ENCODE results near the gene LYG2.
"Not testable (repeated sequence)": the region's sequence is repeated elsewhere in the genome, so short reads cannot be mapped to it uniquely, and the experiment has no call there.

The LYG2 gene, protein sequence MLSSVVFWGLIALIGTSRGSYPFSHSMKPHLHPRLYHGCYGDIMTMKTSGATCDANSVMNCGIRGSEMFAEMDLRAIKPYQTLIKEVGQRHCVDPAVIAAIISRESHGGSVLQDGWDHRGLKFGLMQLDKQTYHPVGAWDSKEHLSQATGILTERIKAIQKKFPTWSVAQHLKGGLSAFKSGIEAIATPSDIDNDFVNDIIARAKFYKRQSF

DNA sequence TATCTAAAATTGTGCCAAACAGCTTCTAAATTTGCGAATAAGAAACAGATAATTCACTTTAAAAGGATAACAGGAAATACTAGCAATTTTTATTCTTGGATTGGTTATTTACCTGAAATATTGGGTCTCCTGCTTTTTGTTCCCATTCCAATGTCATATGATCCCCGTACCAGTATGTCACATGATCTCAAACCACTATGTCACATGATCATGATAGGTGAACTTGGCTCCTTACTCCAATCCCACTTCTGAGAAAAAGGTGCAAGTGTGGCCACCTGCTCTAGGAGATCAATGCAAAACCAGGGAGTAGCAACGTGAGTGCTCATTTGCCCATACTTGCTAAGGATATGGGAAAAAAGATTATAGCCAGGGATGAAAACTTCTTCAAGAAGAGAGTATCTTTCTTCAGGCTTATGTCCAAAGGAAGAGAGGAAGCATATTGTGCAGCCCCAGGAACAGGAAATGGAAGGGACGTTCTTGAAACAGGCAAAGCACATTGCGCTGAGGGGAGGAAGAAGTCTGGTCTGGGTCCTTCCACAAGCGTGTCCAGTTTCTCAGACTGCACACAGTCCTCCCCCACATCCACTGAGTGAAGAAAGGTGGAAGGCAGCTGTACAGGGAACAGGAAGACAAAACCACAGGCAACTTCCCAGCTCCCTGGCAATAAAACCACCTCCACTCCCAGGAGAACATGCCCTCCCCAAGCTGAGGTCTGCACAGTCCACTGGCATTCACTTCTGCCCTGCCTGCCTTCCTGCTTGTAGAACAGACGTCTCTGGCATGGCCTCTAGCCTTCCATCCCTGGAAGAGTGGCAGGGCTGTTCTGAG is at the start of gene LYG2:
Gene LYG2, minus strand, starts transcription at position 176 of the 828 bp plus-strand sequence. CDS start 1,406 bp downstream, outside the sequence.
- DNase-seq: no peak

DNA sequence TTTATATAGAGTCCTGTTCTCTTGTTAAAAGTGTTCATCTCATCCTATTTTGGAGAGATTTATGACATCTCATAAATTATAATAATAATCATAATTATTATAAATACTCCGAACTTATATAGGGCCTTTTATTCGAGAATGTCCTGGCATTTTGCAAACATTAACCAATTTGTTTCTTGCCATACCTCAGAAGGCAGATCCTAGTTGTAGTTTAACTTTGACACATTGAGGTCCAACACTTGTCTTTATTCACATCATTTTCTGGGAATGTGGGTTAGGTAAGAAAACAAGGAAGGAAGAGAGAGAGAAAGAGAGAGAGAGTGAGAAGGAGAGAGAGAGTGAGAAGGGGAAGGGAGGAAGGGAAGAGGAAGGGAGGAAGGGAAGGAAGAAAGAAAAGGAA is 45.6 kb upstream of the LYG2 start, which contains the start of gene LYG1:
Gene LYG1, minus strand, starts transcription at position 101 of the 400 bp plus-strand sequence. CDS start 5,527 bp downstream, outside the sequence.
- DNase-seq: not testable (repeated sequence)

DNA sequence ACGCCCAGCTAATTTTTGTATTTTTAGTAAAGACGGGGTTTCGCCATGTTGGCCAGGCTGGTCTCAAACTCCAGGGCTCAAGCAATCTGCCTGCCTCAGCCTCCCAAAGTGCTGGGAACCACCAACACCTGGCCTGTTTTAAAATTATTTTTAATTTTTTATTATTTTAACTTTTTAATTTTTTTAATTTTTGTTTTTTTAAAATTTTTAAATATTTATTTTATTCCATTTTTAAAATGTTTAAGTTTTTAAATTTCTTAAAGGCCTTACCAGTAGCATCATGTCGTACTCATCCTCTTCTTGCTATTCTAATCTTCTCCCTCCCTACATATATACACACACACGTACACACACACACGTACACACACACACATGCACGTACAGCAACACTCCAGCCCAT is 44.1 kb upstream of the LYG2 start:
- DNase-seq: no peak

DNA sequence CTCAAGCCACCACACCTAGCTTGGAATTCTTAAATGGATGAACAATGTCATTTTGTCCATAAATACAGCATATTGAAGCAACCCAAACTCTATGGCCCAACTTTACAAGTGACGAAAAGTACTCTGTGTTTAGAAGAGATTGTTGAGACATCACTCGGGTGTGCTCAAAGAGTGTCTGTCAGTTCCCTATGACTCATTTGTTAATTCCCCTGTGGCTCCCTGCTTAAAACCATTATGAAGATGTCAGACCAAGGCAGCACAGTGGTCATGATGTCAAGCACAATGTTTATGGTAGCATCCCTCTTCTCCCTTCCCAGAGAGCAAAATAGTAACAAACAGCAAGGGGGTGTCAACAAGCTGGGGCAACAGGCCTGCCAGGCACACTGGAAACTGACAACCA is 42.5 kb upstream of the LYG2 start:
- no peak for DNase-seq

DNA sequence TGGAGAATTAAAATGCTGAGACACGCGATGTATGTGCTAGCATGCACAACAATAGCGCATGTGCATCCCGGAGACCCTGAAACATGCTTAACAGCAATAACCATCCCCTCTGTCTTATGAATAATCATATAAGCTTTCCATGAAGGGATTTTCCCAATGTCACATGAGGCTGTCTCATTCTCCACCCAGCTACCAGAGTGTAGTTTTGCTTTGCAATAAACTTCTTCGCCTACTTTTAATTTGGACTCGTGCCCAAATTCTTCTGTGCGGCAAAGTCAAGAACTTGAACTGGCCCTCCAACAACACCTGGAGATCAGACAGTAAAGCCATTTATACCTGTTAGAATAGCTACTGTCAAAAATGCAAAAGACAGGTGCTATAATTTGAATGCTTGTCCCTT is 30.1 kb upstream of the LYG2 start:
- DNase-seq: no peak

DNA sequence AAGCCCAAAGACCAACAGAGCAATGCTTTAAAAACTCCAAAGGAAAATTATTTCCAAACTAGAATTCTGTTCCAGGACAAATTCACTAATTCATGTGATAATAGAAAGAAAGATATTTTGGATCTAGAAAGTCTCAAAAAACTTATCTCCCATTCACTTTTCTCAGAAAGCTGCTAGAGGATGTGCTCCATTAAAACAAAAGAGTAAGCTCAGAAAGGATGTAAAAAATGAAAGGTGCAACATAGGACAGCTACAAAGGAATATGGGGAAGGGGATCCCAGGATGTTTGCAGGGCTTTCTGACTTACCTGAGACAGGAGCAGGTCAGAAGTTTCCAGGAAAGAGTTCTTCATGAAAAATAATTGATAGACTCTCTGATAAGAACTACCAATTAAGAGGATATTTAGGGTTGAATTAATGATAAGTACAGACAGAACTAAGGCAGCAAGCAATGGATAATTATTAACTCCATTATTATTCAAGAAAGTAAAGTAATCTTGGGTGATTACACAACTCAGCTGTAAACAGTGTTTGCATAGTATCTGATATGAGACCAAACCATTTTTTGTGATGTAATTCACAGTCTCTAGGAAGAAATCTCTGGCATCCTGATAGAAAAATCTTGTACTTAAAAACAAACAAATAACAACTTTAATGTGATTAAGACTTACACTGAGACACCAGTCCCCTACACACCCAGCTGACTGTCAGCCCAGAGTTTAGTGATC is 24.7 kb upstream of the LYG2 start:
- no peak for DNase-seq

DNA sequence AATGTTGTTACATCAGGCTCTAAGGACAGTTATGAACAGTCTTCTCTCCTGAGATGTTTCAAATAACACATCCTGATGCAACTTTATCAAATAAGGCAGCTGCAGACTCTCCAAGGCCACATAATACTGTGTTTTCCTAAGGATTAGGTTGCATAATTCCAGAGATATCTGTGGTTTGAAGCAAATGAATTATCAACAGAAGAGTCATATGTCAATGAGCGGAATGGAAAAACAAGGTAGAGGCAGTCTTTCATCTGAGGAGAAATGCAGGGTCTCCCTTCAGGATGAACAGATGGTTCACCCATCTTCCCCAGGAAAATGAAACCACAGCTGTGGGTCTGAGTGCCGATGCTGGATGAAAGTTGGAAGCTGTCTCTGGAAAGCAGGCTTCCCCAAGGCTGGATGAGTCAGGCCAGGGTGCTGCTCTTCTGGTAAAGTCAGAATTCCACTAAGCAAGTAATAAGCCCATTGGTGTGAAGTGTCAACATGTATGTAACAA is 23.4 kb upstream of the LYG2 start:
- DNase-seq: no peak

DNA sequence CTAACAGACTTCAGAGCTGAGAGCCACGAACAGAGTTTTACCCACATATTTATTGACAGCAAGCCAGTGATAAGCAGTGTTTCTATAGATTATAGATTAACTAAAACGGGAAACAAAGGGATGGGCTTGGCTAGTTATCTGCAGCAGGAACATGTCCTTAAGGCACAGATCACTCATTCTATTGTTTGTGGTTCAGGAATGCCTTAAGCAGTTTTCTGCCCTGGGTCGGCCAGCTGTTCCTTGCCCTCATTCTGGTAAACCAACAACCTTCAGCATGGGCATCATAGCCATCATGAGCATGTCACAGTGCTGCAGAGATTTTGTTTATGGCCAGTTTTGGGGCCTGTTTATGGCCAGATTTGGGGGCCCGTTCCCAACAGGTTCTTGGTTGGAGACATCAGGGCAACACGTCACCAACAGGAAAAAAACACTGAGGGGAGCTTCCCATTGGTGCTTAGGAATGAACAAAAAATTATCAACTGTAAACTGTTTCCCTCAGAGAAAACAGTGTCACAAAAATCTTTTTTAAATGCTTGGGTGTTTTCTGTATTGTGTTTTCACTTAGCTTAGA is 22.8 kb upstream of the LYG2 start:
- not testable (repeated sequence) for DNase-seq

DNA sequence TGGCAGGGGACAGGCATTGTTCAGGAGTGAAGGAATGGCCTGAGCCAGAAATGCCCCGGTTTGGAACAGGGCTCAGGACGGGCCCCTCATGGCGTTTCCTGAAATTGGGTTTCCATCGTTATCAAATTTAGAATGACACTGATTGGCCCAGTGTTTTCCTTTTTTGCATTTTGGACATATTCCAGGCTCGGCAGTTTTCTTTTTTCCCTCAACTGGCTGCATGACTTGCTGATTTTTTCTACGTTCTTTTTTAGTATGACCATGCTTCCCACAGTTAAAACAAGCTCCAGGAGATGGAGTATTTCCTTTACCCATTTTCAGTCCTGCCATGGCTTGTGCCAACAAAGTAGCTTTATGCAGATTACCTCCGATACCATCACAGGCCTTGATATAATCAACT is 20.4 kb upstream of the LYG2 start:
- no peak for DNase-seq

DNA sequence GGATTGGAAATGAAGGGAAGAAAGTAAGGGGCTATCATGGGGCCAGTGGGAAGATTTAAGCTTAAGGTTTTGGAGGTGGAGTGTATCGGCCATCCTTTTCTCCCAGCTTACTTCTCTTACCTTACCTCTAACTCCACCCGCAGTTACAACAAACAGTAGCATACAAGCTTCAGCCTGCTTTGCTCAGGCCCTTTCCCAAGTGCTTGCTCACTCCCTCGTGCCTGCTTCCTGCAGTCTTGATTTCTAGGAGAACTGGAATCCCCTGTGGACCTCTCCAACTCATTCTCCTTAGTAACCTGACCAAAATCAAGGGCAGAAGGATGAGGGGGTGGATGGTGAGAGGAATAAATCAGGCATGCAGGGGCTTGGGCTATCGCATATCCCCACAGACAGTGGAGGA is 5.8 kb upstream of the LYG2 start:
- no peak for DNase-seq

DNA sequence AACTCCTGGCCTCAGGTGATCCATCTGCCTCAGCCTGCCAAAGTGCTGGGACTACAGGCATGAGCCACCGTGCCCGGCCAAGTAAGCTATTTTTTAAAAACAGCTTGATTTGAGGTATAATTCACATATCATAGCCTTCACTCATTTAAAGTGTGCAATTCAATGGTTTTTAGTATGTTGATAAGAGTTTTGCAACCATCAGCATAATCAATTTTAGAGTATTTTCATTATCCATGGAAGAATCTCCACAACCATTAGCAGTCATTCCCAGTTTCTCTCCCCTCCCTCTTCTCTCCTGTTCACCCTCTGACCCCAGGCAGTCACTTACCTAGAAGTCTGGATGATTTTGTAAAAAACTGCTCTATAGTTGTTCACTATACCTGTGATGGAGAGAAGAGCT is 4.7 kb upstream of the LYG2 start:
- DNase-seq: no peak

DNA sequence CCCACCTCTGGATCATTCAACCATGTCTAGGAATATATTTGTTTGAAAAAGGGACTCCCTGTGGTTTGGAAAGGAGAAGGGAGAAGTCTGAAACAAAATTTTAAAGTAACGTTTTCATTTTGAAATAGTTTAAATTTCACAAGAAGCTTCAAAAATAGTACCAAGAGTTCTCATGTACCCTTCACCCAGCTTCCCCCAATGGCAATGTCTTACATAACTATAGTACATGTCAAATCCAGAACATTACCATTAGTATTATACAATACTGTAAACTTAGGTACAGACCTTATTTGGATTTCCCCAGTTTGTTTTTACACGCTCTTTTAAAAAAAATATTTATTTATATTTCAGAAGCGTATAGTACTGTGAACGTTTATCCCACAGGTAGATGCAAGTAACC is 4.0 kb upstream of the LYG2 start:
- no peak for DNase-seq

DNA sequence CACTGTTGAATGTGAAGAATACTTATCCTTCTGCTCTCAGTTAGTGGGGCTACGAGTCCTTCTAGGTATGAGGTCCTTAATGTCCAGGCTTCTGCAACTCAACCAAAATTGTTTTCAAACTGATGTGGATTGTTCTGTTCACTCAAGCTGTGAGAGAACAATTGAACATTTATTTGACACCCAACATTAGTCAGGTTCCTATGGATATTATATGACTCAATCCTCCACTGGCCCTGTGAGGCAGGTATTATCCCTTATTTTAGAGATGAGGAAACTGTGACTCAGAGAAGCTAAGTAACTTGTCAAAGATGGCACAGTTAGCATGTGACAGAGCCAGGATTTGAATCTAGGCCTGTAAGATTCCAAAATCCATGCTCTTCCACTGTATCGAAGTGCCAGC is 1.2 kb upstream of the LYG2 start:
- DNase-seq: no peak

DNA sequence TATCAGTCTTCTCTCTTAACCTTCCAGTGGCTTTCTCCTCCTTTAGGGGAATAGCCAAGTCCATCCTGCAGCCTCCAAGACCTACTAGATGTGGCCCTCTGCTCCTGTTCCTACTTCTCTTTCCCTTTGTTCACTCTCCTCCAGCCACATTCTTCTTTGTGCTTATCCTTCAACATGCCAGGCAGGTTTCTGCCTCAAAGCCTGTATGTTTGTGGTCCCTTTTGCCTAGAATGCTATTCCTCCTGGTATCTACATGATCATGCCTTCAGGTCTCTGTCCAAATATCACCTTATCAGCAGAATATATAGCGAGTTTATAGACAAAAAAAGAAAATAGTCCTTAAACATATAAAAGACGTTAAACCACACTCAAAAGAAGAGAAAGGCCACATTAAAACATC is 5.5 kb downstream of the LYG2 start:
- no peak for DNase-seq

DNA sequence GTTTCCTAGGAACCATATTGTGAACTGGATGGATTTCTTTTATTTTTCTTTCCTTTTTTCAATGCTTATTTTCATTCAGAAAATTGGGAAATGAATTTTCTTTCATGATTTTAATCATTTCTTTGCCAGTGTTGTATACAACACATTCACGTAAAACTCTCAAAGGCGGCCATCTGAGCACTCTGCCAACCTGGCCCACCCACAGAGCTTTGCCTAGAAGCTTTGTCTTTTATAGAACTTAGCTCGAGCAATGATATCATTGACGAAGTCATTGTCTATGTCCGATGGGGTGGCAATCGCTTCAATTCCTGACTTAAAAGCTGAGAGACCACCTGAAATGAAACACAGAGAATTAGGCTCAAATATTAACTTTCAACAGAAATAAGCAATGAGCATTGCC is 13.3 kb downstream of the LYG2 start:
- DNase-seq: no peak

DNA sequence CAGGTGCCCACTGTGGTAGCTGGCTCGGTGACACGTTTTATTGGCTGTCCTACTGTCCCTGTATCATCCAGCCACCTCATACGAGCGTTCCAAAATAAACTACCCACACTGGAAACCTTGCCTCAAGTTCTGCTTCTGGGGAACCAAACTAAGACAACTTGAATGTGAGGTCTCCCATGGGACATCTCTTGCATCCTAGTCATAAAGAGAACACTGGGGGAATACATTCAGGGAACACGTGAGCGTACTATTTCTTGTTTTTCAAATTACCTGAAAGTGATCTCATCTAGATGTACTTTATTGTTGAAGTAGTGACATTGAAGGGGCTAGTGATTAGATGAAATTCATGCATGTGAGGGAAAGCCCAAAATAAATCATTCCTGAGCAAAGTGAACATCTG is 15.0 kb downstream of the LYG2 start:
- DNase-seq: no peak

DNA sequence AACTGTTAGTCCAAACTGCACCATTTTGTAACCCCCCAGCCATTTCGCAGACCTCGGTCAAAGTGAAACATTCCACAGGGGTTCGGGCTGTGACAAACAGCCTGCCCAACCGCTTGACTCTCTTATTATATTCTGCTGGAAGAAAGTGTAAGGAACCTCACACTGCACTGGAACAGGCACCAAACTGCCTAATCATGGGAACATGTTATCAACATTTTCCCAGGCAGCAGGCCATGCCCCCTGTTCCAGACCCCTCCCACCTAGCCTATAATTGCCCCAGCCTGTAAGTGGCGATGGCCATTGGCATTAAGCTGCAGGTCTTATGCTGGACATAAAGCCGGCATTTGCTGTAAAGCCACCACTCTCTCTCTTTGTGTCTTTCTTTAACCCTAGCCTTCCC is 16.9 kb downstream of the LYG2 start:
- DNase-seq: no peak

DNA sequence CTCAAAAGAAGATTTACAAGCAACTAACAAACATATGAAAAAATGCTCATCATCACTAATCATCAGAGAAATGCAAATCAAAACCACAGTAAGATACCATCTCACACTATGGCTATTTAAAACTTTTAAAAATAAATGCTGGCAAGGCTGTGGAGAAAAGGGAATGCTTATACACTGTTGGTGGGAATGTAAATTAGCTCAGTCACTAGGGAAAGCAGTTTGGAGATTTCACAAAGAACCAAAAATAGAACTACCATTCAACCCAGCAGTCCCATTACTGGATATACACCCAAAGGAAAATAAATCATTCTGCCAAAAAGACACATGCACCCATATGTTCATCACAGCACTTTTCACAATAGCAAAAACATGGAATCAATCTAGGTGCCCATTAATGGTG is 22.3 kb downstream of the LYG2 start:
- DNase-seq: not testable (repeated sequence)

DNA sequence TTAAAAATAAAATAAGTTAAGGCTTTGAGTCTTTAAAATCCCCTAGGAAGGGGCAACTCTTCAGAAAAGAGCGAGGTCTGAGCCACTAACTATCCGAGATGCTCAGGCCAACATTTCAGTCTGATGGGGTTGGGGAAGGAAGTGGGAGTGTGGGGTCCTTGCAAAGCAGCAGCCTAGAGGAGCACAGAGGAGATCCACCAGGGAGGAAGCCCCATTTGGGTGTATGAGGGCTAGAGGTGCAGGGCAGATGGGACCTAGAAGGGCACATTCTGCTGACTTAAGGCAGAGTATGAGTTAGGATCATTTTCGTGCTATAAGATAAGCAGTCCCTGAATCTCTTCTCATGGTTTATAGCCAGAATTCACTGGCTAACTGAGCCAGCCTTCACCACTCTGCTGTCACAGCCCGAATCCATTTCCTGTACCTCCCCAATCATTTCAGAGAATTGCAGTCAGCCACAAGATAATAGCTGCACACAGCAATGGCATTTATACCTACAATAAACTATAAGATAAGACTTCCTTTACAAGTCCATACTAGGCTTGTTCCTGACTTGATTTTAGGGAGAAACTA is 37.5 kb downstream of the LYG2 start:
- DNase-seq: no peak

DNA sequence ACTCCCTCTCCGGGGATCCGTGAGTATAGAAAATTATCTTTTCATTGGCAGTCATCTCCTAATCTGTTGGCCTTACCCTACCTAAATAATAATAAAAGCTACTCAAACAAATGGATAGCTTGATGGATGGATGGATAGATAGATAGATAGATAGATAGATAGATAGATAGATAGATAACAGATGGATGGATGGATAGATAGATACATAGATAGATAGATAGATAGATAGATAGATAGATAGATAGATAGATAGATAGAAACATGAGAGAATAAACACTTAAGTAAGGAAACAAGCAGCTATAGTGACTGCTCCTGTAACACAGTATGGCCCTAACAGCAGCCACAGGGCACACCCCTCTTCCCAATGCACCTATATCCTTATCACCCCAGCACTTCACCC is 39.4 kb downstream of the LYG2 start:
- DNase-seq: no peak

DNA sequence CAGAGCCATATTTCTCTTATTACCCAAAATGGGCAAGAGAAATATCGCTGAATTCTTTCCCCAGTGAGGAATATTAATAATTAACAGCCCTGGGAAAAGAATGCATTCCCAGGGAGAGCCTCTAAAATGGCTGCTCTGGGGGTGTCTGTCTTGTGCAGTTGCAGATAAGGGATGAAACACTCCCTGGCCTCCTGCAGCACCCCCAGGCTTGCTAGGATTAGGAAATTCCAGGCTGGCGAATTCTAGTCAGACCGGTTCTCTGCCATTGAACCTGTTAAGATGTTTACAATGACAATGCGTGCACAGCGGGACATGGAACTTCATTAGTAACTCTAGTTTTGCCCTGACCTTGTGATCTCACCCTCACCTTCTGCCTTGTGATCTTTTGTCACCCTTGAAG is 50.0 kb downstream of the LYG2 start:
- DNase-seq: no peak

DNA sequence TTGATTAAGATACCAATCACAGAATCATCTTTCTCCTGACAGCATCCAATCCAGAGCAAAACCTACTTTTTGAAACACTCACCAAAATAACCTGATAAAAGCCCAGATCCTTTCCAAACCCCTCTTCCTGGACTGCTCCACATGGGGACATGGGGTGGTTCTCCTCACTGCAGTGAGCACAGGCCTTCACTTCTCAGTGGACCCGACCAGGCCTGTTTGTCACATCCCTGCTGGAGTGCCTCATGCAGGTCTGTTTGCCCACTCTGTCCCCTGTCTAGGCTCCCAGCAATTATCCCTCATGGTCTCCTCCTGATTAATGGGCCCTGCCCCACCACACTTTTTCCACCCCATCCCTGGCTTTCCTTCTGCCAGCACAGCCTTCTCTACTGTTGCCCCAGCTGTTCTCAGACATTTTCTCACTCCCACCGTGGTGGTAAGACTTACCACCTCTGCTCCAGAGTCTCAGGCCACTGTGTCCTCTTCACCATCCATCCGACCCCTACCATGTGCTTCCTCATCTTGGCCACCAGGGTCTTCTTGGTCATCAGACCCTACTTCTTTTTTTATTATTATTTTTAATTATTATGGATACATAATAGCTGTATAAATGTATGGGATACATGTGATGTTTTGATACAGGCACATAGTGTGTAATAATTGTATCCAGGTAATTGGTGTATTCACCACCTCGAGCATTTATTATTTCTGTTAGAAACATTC is 53.3 kb downstream of the LYG2 start:
- no peak for DNase-seq

Data from NCI-H146 (cell line).